ENCODE measurements around the gene MAGI1.

DNA sequence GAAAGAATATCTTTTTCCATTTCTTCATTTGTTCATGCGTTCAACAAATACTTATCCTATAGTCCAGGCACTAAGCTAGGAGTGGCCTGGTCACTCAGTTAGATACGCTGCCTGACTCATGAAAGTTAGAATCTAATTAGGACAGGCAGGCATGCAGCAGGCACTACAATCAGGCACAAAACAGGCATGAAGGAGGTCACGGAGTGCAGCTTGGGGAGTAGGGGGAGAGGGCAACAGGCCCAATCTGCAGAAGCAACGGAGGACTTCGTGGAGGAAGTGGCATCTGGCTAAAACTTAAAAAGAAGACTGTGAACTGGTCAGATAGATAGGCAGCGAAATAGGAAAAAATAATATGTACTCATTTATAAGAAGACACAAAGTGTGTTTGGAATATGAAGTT lies 420.9 kb downstream of the MAGI1 start:
- TF ChIP-seq, protein P1, sequence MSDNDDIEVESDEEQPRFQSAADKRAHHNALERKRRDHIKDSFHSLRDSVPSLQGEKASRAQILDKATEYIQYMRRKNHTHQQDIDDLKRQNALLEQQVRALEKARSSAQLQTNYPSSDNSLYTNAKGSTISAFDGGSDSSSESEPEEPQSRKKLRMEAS (IDR thresholded peaks at IDR 0.05) = no peak
- TF ChIP-seq, protein P2, sequence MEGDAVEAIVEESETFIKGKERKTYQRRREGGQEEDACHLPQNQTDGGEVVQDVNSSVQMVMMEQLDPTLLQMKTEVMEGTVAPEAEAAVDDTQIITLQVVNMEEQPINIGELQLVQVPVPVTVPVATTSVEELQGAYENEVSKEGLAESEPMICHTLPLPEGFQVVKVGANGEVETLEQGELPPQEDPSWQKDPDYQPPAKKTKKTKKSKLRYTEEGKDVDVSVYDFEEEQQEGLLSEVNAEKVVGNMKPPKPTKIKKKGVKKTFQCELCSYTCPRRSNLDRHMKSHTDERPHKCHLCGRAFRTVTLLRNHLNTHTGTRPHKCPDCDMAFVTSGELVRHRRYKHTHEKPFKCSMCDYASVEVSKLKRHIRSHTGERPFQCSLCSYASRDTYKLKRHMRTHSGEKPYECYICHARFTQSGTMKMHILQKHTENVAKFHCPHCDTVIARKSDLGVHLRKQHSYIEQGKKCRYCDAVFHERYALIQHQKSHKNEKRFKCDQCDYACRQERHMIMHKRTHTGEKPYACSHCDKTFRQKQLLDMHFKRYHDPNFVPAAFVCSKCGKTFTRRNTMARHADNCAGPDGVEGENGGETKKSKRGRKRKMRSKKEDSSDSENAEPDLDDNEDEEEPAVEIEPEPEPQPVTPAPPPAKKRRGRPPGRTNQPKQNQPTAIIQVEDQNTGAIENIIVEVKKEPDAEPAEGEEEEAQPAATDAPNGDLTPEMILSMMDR (IDR thresholded peaks at IDR 0.05 in 2 of 3, conservative IDR thresholded peaks at IDR 0.05 in 1 of 3; ENCODE audit: borderline replicate concordance in 1 of 3, insufficient read depth in 1 of 3, low read depth in 2 of 3, low read length in 2 of 3) = no peak
- TF ChIP-seq TCF7L2 (IDR thresholded peaks at IDR 0.05; ENCODE audit: borderline replicate concordance, extremely low read depth, insufficient read depth, insufficient read length) (no peak), EZH2 (IDR thresholded peaks at IDR 0.05) (no peak), JUND (IDR thresholded peaks at IDR 0.05) (no peak), ZFX (IDR thresholded peaks at IDR 0.05) (no peak), CBX3 (IDR thresholded peaks at IDR 0.05; ENCODE audit: low read depth) (no peak), RAD21 (IDR thresholded peaks at IDR 0.05; ENCODE audit: low read depth) (no peak), SP1 (IDR thresholded peaks at IDR 0.05; ENCODE audit: low read depth) (no peak), POLR2AphosphoS5 (IDR thresholded peaks at IDR 0.05; ENCODE audit: low read depth, low read length) (no peak)
- TF ChIP-seq, protein P3, sequence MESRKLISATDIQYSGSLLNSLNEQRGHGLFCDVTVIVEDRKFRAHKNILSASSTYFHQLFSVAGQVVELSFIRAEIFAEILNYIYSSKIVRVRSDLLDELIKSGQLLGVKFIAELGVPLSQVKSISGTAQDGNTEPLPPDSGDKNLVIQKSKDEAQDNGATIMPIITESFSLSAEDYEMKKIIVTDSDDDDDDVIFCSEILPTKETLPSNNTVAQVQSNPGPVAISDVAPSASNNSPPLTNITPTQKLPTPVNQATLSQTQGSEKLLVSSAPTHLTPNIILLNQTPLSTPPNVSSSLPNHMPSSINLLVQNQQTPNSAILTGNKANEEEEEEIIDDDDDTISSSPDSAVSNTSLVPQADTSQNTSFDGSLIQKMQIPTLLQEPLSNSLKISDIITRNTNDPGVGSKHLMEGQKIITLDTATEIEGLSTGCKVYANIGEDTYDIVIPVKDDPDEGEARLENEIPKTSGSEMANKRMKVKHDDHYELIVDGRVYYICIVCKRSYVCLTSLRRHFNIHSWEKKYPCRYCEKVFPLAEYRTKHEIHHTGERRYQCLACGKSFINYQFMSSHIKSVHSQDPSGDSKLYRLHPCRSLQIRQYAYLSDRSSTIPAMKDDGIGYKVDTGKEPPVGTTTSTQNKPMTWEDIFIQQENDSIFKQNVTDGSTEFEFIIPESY (IDR thresholded peaks at IDR 0.05; ENCODE audit: extremely low read depth, insufficient replicate concordance, low read length) = no peak
